Spleen (tissue), 7 donors: ENCODE data around the gene TTC7B.

Source experiments
- POLR2A ChIP-seq, 3 donors: fragments of 450-650 bp; IDR thresholded peaks; one replicate each; pipeline ENCODE4 v1.5.1; 2017; ENCODE audit warnings: antibody characterized with exemption in 3 of 3, mild to moderate bottlenecking in 1 of 3
- POLR2AphosphoS5 ChIP-seq, 3 donors: sonication (generic); formaldehyde crosslinking; IDR thresholded peaks; one replicate each; pipeline ENCODE4 v1.5.1; 2017; ENCODE audit warnings: antibody characterized with exemption in 3 of 3
- TF ChIP-seq, protein P1 (sequence below), 11 experiments: fragments of 200-600 bp in 7 of 11; fragments of 450-650 bp in 4 of 11; sonication (generic) in 4 of 11; IDR thresholded peaks in 8 of 11; conservative IDR thresholded peaks in 3 of 11; 1 replicate in 7 of 11; 2 replicates in 4 of 11; pipeline versions ENCODE4 v1.4.0 to v1.8.0; 2016 to 2021; ENCODE audit warnings: antibody characterized with exemption in 11 of 11, inconsistent platforms in 4 of 11, mild to moderate bottlenecking in 1 of 11
- donor health status: DM: no; HTN: no; CAD: no; lungs with moderate emphysema.
- donor health status: DM: no; HTN: no; CAD: no.
- donor health status: DM: no; HTN: no; CAD: no.

- TF ChIP-seq POLR2AphosphoS5 (IDR thresholded peaks at IDR 0.05) (no peak), POLR2A (IDR thresholded peaks at IDR 0.05) (no peak)
- TF ChIP-seq, protein P1, sequence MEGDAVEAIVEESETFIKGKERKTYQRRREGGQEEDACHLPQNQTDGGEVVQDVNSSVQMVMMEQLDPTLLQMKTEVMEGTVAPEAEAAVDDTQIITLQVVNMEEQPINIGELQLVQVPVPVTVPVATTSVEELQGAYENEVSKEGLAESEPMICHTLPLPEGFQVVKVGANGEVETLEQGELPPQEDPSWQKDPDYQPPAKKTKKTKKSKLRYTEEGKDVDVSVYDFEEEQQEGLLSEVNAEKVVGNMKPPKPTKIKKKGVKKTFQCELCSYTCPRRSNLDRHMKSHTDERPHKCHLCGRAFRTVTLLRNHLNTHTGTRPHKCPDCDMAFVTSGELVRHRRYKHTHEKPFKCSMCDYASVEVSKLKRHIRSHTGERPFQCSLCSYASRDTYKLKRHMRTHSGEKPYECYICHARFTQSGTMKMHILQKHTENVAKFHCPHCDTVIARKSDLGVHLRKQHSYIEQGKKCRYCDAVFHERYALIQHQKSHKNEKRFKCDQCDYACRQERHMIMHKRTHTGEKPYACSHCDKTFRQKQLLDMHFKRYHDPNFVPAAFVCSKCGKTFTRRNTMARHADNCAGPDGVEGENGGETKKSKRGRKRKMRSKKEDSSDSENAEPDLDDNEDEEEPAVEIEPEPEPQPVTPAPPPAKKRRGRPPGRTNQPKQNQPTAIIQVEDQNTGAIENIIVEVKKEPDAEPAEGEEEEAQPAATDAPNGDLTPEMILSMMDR (IDR thresholded peaks at IDR 0.05 in 8 of 11, conservative IDR thresholded peaks at IDR 0.05 in 3 of 11): no peak
Observed at GRCh38 chr14:90699016-90699415, 117.2 kb downstream of the TTC7B start.
